A673 (cell line): Measurements from ENCODE around the gene IBA57. TPM values are rescaled to one million over a fixed set of nuclear protein-coding genes. Genes with fewer than 3 reads are reported as not detected.

Source experiments
- BruUV-seq: library from RNA; stranded (reverse); fragments of 400-500 nt; replicated peaks from 2 replicates; lab custom pipeline; 2021; lab: Mats Ljungman, UMichigan
- CTCF ChIA-PET: fragments of 300-600 bp; sonication (Branson Sonifier 250); formaldehyde crosslinking; loops from one replicate; lab custom pipeline; 2022; ENCODE audit warnings: antibody characterized with exemption; lab: Charles Lee
- POLR2A ChIA-PET: fragments of 300-600 bp; sonication (Branson Sonifier 250); formaldehyde crosslinking; loops from one replicate; lab custom pipeline; 2022; ENCODE audit warnings: antibody characterized with exemption; ENCODE audit not compliant: low non-redundant PET; lab: Charles Lee
- DNase-seq: peaks from one replicate; pipeline ENCODE4 v3.0.0-alpha.2; 2015; ENCODE audit warnings: low spot score
- H3K27ac ChIP-seq: fragments of 200-600 bp; sonication (generic); 2 replicates; pipeline ENCODE4 v1.5.1; 2016; ENCODE audit warnings: mixed run types, low read depth, mild to moderate bottlenecking, mixed read lengths, antibody characterized with exemption, low read length; ENCODE audit not compliant: poor library complexity, severe bottlenecking
- H3K27me3 ChIP-seq: fragments of 200-600 bp; sonication (generic); replicated peaks from 2 replicates; pipeline ENCODE4 v1.6.1; 2017; ENCODE audit warnings: mixed run types, low read depth, mild to moderate bottlenecking, mixed read lengths, antibody characterized with exemption, low read length; ENCODE audit not compliant: insufficient read depth, poor library complexity
- H3K36me3 ChIP-seq: fragments of 200-600 bp; sonication (generic); 2 replicates; pipeline ENCODE4 v1.6.1; 2016; ENCODE audit warnings: mixed run types, mild to moderate bottlenecking, mixed read lengths, antibody characterized with exemption, low read length; ENCODE audit not compliant: insufficient read depth, poor library complexity, severe bottlenecking
- H3K4me1 ChIP-seq: fragments of 200-600 bp; sonication (generic); 2 replicates; pipeline ENCODE4 v1.6.1; 2017; ENCODE audit warnings: mixed run types, mild to moderate bottlenecking, mixed read lengths, antibody characterized with exemption, low read length; ENCODE audit not compliant: insufficient read depth, poor library complexity, severe bottlenecking
- H3K4me3 ChIP-seq: fragments of 200-600 bp; sonication (generic); 2 replicates; pipeline ENCODE4 v1.5.1; 2016; ENCODE audit warnings: low read depth, mixed run types, mild to moderate bottlenecking, mixed read lengths, low read length; ENCODE audit not compliant: poor library complexity, severe bottlenecking
- H3K9me3 ChIP-seq: fragments of 200-600 bp; sonication (generic); 2 replicates; pipeline ENCODE4 v1.6.1; 2016; ENCODE audit warnings: mixed run types, low read depth, mild to moderate bottlenecking, mixed read lengths, antibody characterized with exemption, low read length; ENCODE audit not compliant: poor library complexity, severe bottlenecking
- CTCF ChIP-seq: fragments of 300-800, 200-600 bp; sonication (generic); conservative IDR thresholded peaks from 2 replicates; pipeline ENCODE4 v1.5.1; 2017; ENCODE audit warnings: low read depth, mild to moderate bottlenecking, antibody characterized with exemption, low read length, moderate library complexity, mixed read lengths
- EZH2 ChIP-seq: fragments of 200-600 bp; sonication (generic); IDR thresholded peaks from 2 replicates; pipeline ENCODE4 v1.6.1; 2017; ENCODE audit warnings: borderline replicate concordance, low read depth, mild to moderate bottlenecking, mixed read lengths, antibody characterized with exemption, low read length; ENCODE audit not compliant: poor library complexity, severe bottlenecking
- intact Hi-C: fragments of 100-400 bp; cut with micrococcal nuclease; formaldehyde crosslinking; loops from one replicate; pipeline ENCODE4 v1.10.0; 2022; ENCODE audit not compliant: unreplicated experiment
- total RNA-seq: library from RNA; stranded (reverse); gene quantifications from 2 replicates; pipeline ENCODE4 v1.2.3, GENCODE V29; 2021

Gene IBA57
- total RNA-seq, 1 experiment from 2014 or later, result 12.1 TPM

GRCh38 chr1:228134591-228134990 is 31.0 kb upstream of the IBA57 start:
- intact Hi-C loops, result loop anchor here (5.0 kb wide), 1 partner anchor 383 kb away; no protein-coding TSS in a partner anchor
- POLR2A ChIA-PET, result no interaction called here

GRCh38 chr1:228136901-228137300 is 28.7 kb upstream of the IBA57 start:
- BruUV-seq, result no TSS peak
- H3K9me3 ChIP-seq, result no peaks in the 10 kb centered on the region
- intact Hi-C loops, result no loop called here
- H3K27me3 ChIP-seq, result peaks cover 29% of the 10 kb centered on the region
- H3K4me1 ChIP-seq, result peaks cover 3% of the 10 kb centered on the region
- POLR2A ChIA-PET, result no interaction called here
- no peak overlapping the region for H3K4me3 ChIP-seq
- DNase-seq, result no peak
- no peaks in the 10 kb centered on the region for H3K36me3 ChIP-seq
- no peak for TF ChIP-seq CTCF
- no peak for TF ChIP-seq EZH2
- CTCF ChIA-PET, result no interaction called here
- H3K27ac ChIP-seq, result no peak overlapping the region

More at GRCh38 chr1:228134591-228134990, 31.0 kb upstream of the IBA57 start:
- no peaks in the 10 kb centered on the region for H3K9me3 ChIP-seq
- DNase-seq, result no peak
- peaks cover 29% of the 10 kb centered on the region for H3K27me3 ChIP-seq
- no TSS peak for BruUV-seq
- H3K27ac ChIP-seq, result no peak overlapping the region
- H3K4me1 ChIP-seq, result no peaks in the 10 kb centered on the region
- no peak overlapping the region for H3K4me3 ChIP-seq
- CTCF ChIA-PET, result interaction anchor here (0.6 kb wide), 1 partner anchor 16 kb away, joined by 4 read pairs; no protein-coding TSS in a partner anchor
- TF ChIP-seq EZH2 (no peak), CTCF (no peak)
- H3K36me3 ChIP-seq, result no peaks in the 10 kb centered on the region

DNA sequence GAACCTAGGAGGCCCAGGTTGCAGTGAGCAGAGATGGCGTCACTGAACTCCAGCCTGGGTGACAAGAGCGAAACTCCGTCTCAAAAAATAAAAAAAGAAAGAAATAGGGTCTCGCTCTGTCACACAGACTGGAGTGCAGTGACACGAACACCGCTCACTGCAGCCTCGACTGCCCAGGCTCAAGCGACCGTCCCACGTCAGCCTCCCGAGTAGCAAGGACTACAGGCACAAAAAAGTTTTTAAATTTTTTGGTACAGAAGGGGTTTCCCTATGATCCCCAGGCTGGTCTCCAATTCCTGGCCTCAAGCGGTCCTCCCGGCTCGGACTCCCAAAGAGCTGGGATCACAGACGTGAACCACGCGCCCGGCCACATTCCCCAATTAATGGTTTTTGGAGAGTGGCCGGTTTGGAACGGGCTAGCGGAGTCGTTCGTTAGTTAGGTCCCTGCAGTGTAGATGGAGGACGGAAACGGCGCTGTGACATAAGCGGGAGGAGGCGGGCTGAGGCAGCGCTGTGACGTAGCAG is 26.1 kb upstream of the IBA57 start:
- Histone ChIP-seq H3K36me3 (no peaks in the 10 kb centered on the region), H3K27me3 (peaks cover 20% of the 10 kb centered on the region), H3K9me3 (no peaks in the 10 kb centered on the region), H3K4me3 (peak overlapping the region; percentile 87), H3K4me1 (peaks cover 18% of the 10 kb centered on the region), H3K27ac (peak overlapping the region; percentile 92)
- ChIA-PET CTCF (no interaction called here), POLR2A (no interaction called here)
- TF ChIP-seq EZH2 (no peak), CTCF (no peak)
- no peak for DNase-seq
- BruUV-seq, result no TSS peak
- intact Hi-C loops, result no loop called here
